Esophagus (tissue), 2 donors: ENCODE results near the gene PPP2R2C. TPM values are rescaled to one million over a fixed set of nuclear protein-coding genes. Genes with fewer than 3 reads are reported as not detected.

Experiments used
- H3K27ac ChIP-seq, 2 donors: one replicate each; pipeline ENCODE4 v1.5.1; 2013; ENCODE audit warnings: low read depth in 2 of 2, mild to moderate bottlenecking in 2 of 2, inconsistent platforms in 1 of 2, low read length in 1 of 2, moderate library complexity in 1 of 2
- H3K27me3 ChIP-seq, 2 donors: one replicate each; pipeline ENCODE4 v1.6.1; 2013; ENCODE audit warnings: low read length in 2 of 2, control low read depth in 1 of 2, mild to moderate bottlenecking in 1 of 2; ENCODE audit not compliant: insufficient read depth in 2 of 2, control insufficient read depth in 1 of 2
- H3K36me3 ChIP-seq, 2 donors: one replicate each; pipeline ENCODE4 v1.6.1; 2013; ENCODE audit warnings: low read length in 1 of 2; ENCODE audit not compliant: control insufficient read depth in 2 of 2, insufficient read depth in 2 of 2
- H3K4me1 ChIP-seq, 2 donors: one replicate each; pipeline ENCODE4 v1.6.1; 2013; ENCODE audit warnings: low read length in 1 of 2; ENCODE audit not compliant: control insufficient read depth in 2 of 2, insufficient read depth in 2 of 2
- H3K4me3 ChIP-seq, 2 donors: one replicate each; pipeline ENCODE4 v1.5.1; 2013; ENCODE audit warnings: low read length in 2 of 2, mild to moderate bottlenecking in 2 of 2, low read depth in 1 of 2, moderate library complexity in 1 of 2
- H3K9me3 ChIP-seq, 2 donors: one replicate each; pipeline ENCODE4 v1.6.1; 2013; ENCODE audit warnings: mild to moderate bottlenecking in 2 of 2, low read depth in 1 of 2, low read length in 1 of 2, moderate library complexity in 1 of 2; ENCODE audit not compliant: control insufficient read depth in 2 of 2, insufficient read depth in 1 of 2
- WGBS, 2 donors: extraction: QIAGEN DNeasy Blood & Tissue Kit; methylation state at CpG; one replicate each; pipeline ENCODE4 v1.1.7; 2013; 5-methylcytosine and 5-hydroxymethylcytosine counted together
- polyA plus RNA-seq, 2 donors: library from polyadenylated mRNA; stranded (reverse); fragments of 200-250 nt; gene quantifications; one replicate each; pipeline ENCODE4 v1.2.3, GENCODE V29; 2013
- donor health status: healthy with polysubstance abuse.
- donor health status: Bipolar disorder and iron deficiency.

PPP2R2C gene
- polyA plus RNA-seq, 2 donors = 23.2 to 26.7 TPM

GRCh38 chr4:6506616-6507140 is 34.3 kb upstream of the PPP2R2C start:
- Histone ChIP-seq H3K27me3 (no peaks in the 10 kb centered on the region), H3K4me3 (no peak overlapping the region), H3K4me1 (no peaks in the 10 kb centered on the region), H3K36me3 (no peaks in the 10 kb centered on the region), H3K27ac (no peak overlapping the region), H3K9me3 (peaks cover 6 to 12% of the 10 kb centered on the region in 2 donors)
- 93 to 95% methylated on average over 3 of the region's 3 CpGs for WGBS, 2 donors

GRCh38 chr4:6504900-6505496 is 32.6 kb upstream of the PPP2R2C start:
- Histone ChIP-seq H3K27me3 (no peaks in the 10 kb centered on the region), H3K9me3 (peaks cover 6 to 12% of the 10 kb centered on the region in 2 donors), H3K4me1 (no peaks in the 10 kb centered on the region), H3K4me3 (no peak overlapping the region), H3K27ac (no peak overlapping the region), H3K36me3 (no peaks in the 10 kb centered on the region)
- WGBS, 2 donors = 80% methylated on average over 5 of the region's 5 CpGs

GRCh38 chr4:6502747-6503465 is 30.5 kb upstream of the PPP2R2C start:
- H3K36me3 ChIP-seq = no peaks in the 10 kb centered on the region
- WGBS, 2 donors = 73 to 83% methylated on average over 6 of the region's 6 CpGs
- no peak overlapping the region for H3K4me3 ChIP-seq
- H3K27ac ChIP-seq = no peak overlapping the region
- no peaks in the 10 kb centered on the region for H3K4me1 ChIP-seq
- H3K9me3 ChIP-seq = peaks cover 6 to 12% of the 10 kb centered on the region in 2 donors
- H3K27me3 ChIP-seq = no peaks in the 10 kb centered on the region

- Histone ChIP-seq H3K4me3 (no peak overlapping the region), H3K27ac (no peak overlapping the region), H3K4me1 (no peaks in the 10 kb centered on the region), H3K27me3 (no peaks in the 10 kb centered on the region), H3K9me3 (peaks cover 6 to 12% of the 10 kb centered on the region in 2 donors), H3K36me3 (no peaks in the 10 kb centered on the region)
- 59 to 80% methylated on average over 6 of the region's 6 CpGs for WGBS, 2 donors
Observed at GRCh38 chr4:6502147-6502546, 29.7 kb upstream of the PPP2R2C start.

GRCh38 chr4:6501171-6501570 is 28.8 kb upstream of the PPP2R2C start:
- Histone ChIP-seq H3K4me1 (no peaks in the 10 kb centered on the region), H3K9me3 (peaks cover 6 to 7% of the 10 kb centered on the region in 2 donors), H3K27ac (no peak overlapping the region), H3K4me3 (no peak overlapping the region), H3K36me3 (no peaks in the 10 kb centered on the region), H3K27me3 (no peaks in the 10 kb centered on the region)
- 84 to 88% methylated on average over 4 of the region's 4 CpGs for WGBS, 2 donors

- Histone ChIP-seq H3K9me3 (peaks cover 6 to 7% of the 10 kb centered on the region in 2 donors), H3K27me3 (no peaks in the 10 kb centered on the region), H3K4me3 (no peak overlapping the region), H3K27ac (no peak overlapping the region), H3K4me1 (no peaks in the 10 kb centered on the region), H3K36me3 (no peaks in the 10 kb centered on the region)
- 63 to 68% methylated on average over 10 of the region's 10 CpGs for WGBS, 2 donors
Observed at GRCh38 chr4:6500481-6501140, 28.2 kb upstream of the PPP2R2C start.

GRCh38 chr4:6499238-6499600 is 26.8 kb upstream of the PPP2R2C start:
- Histone ChIP-seq H3K9me3 (peaks cover 6 to 7% of the 10 kb centered on the region in 2 donors), H3K36me3 (no peaks in the 10 kb centered on the region), H3K27me3 (no peaks in the 10 kb centered on the region), H3K27ac (no peak overlapping the region), H3K4me1 (peaks cover 0 to 4% of the 10 kb centered on the region in 2 donors), H3K4me3 (no peak overlapping the region)
- WGBS, 2 donors = 87 to 88% methylated on average over 6 of the region's 6 CpGs

- no peaks in the 10 kb centered on the region for H3K27me3 ChIP-seq
- 67 to 75% methylated on average over 11 of the region's 11 CpGs for WGBS, 2 donors
- H3K36me3 ChIP-seq = no peaks in the 10 kb centered on the region
- H3K27ac ChIP-seq = no peak overlapping the region
- H3K4me1 ChIP-seq = peaks cover 0 to 8% of the 10 kb centered on the region in 2 donors
- H3K4me3 ChIP-seq = no peak overlapping the region
- peaks cover 4 to 6% of the 10 kb centered on the region in 2 donors for H3K9me3 ChIP-seq
Observed at GRCh38 chr4:6498511-6499237, 26.3 kb upstream of the PPP2R2C start.

- H3K36me3 ChIP-seq = no peaks in the 10 kb centered on the region
- peaks cover under 1% of the 10 kb centered on the region in 2 donors for H3K9me3 ChIP-seq
- peaks cover 3 to 11% of the 10 kb centered on the region in 2 donors for H3K4me1 ChIP-seq
- H3K4me3 ChIP-seq = no peak overlapping the region
- WGBS, 2 donors = 85 to 88% methylated on average over 8 of the region's 8 CpGs
- H3K27me3 ChIP-seq = no peaks in the 10 kb centered on the region
- no peak overlapping the region for H3K27ac ChIP-seq
Observed at GRCh38 chr4:6497796-6498195, 25.4 kb upstream of the PPP2R2C start.
